ENCODE data around the gene ELAPOR1. TPM values are rescaled to one million over a fixed set of nuclear protein-coding genes. Genes with fewer than 3 reads are reported as not detected.

Gene ELAPOR1
- total RNA-seq, 2 experiments from 2014 or later: not detected

- H4K20me1 ChIP-seq (ENCODE audit: insufficient read depth, low read length): peaks cover 9% of the 10 kb centered on the region; the same call in 1 of the 2 replicates
- H3K27ac ChIP-seq (ENCODE audit: low read depth, low read length, poor library complexity, severe bottlenecking): peak overlapping the region; percentile 64
- H3K4me1 ChIP-seq (ENCODE audit: insufficient read depth, low read length, poor library complexity, severe bottlenecking): peaks cover 9% of the 10 kb centered on the region
- H3K9me3 ChIP-seq (ENCODE audit: low read length): no peaks in the 10 kb centered on the region
- H3K79me2 ChIP-seq (ENCODE audit: insufficient read depth, low read depth, low read length): peaks cover 26% of the 10 kb centered on the region
- H3K4me2 ChIP-seq (ENCODE audit: low read length): peak overlapping the region; percentile 90
- peaks cover 45% of the 10 kb centered on the region for H3K36me3 ChIP-seq (ENCODE audit: insufficient read depth, low read length)
- peak; percentile 99 for DNase-seq (ENCODE audit: low spot score)
- H3K4me3 ChIP-seq (ENCODE audit: low read depth, low read length, poor library complexity, severe bottlenecking): peak overlapping the region; percentile 98
- H3K9me2 ChIP-seq (ENCODE audit: insufficient read depth, low read length): no peaks in the 10 kb centered on the region
- BruUV-seq (replicated peaks): TSS peak; percentile 85
- peak; percentile 86 for TF ChIP-seq CTCF (conservative IDR thresholded peaks at IDR 0.05; ENCODE audit: low read length)
- TF ChIP-seq EZH2phosphoT487 (IDR thresholded peaks at IDR 0.05; ENCODE audit: borderline replicate concordance, low read depth, low read length): no peak
- ChIA-PET POLR2A (interaction anchor here (0.6 to 3.2 kb wide), 16 partner anchors 8 to 408 kb away, joined by 3 to 34 read pairs (median 4); partner anchors contain the start of genes PRPF38B, TAF13, TMEM167B and WDR47), CTCF (ENCODE audit: unreplicated experiment) (interaction anchor here (0.6 to 1.6 kb wide), 6 partner anchors 8 to 1434 kb away, joined by 3 to 7 read pairs (median 3); partner anchors contain the start of gene PRPF38B)
- H2AFZ ChIP-seq (ENCODE audit: low read length): peak overlapping the region; percentile 47; the same call in 1 of the 2 replicates
- intact Hi-C loops (cut with micrococcal nuclease; ENCODE audit: unreplicated experiment): loop anchor here (1.0 to 10.0 kb wide), 8 partner anchors 9 to 405 kb away; partner anchors contain the start of genes CLCC1, PRPF38B, PSMA5 and SORT1
Observed at GRCh38 chr1:109099938-109100773, 13.8 kb upstream of the ELAPOR1 start.

GRCh38 chr1:109104364-109105151 lies 9.4 kb upstream of the ELAPOR1 start:
- ChIA-PET CTCF (ENCODE audit: unreplicated experiment) (no interaction called here), POLR2A (interaction anchor here (0.6 to 1.0 kb wide), 2 partner anchors 142 to 1317 kb away, joined by 3 read pairs; no protein-coding TSS in a partner anchor)

More at GRCh38 chr1:109104364-109105151, 9.4 kb upstream of the ELAPOR1 start:
- Histone ChIP-seq H3K27ac (ENCODE audit: low read depth, low read length, poor library complexity, severe bottlenecking) (no peak overlapping the region), H3K4me2 (ENCODE audit: low read length) (no peak overlapping the region), H3K79me2 (ENCODE audit: insufficient read depth, low read depth, low read length) (peaks cover 26% of the 10 kb centered on the region), H3K9me2 (ENCODE audit: insufficient read depth, low read length) (no peaks in the 10 kb centered on the region), H3K9me3 (ENCODE audit: low read length) (no peaks in the 10 kb centered on the region), H2AFZ (ENCODE audit: low read length) (no peak overlapping the region), H3K4me3 (ENCODE audit: low read depth, low read length, poor library complexity, severe bottlenecking) (no peak overlapping the region), H3K36me3 (ENCODE audit: insufficient read depth, low read length) (peaks cover 28% of the 10 kb centered on the region), H4K20me1 (ENCODE audit: insufficient read depth, low read length) (peaks cover 12% of the 10 kb centered on the region; the same call in 1 of the 2 replicates), H3K4me1 (ENCODE audit: insufficient read depth, low read length, poor library complexity, severe bottlenecking) (peaks cover 6% of the 10 kb centered on the region)
- no peak for DNase-seq (ENCODE audit: low spot score)
- intact Hi-C loops (cut with micrococcal nuclease; ENCODE audit: unreplicated experiment): loop anchor here (5.0 to 10.0 kb wide), 5 partner anchors 72 to 410 kb away; partner anchors contain the start of genes CLCC1, PRPF38B, PSMA5 and SORT1
- no TSS peak for BruUV-seq (replicated peaks)
- TF ChIP-seq CTCF (conservative IDR thresholded peaks at IDR 0.05; ENCODE audit: low read length) (no peak), EZH2phosphoT487 (IDR thresholded peaks at IDR 0.05; ENCODE audit: borderline replicate concordance, low read depth, low read length) (no peak)
